Pancreas (tissue), 10 donors: Measurements from ENCODE around the gene COPZ1. TPM values are rescaled to one million over a fixed set of nuclear protein-coding genes. Genes with fewer than 3 reads are reported as not detected.
"Not testable (repeated sequence)": the region's sequence is repeated elsewhere in the genome, so short reads cannot be mapped to it uniquely, and the experiment has no call there.

Experiments used
- ATAC-seq, 4 donors: fragments of 200-7000 bp; cut with Tn5 transposase; one replicate each; pipeline versions ENCODE4 v1.8.0 to v1.9.1; 2020; ENCODE audit warnings: mild to moderate bottlenecking in 4 of 4, moderate library complexity in 4 of 4
- DNase-seq, 6 donors: peaks; one replicate each; pipeline ENCODE4 v3.0.0-alpha.2; 2020
- FAIRE-seq: peaks from 2 replicates; lab custom pipeline; 2012; peaks lifted over from hg19 to GRCh38; lab: Jason Lieb, UNC
- H3K27ac ChIP-seq, 4 donors: fragments of 200-600 bp; sonication (generic); 1 replicate in 3 of 4; 2 replicates in 1 of 4; pipeline versions ENCODE4 v1.5.0 to v1.8.0; 2020
- H3K27me3 ChIP-seq, 4 donors: fragments of 200-600 bp; one replicate each; pipeline ENCODE4 v1.8.0; 2021
- H3K36me3 ChIP-seq, 3 donors: fragments of 200-600 bp; sonication (generic) in 1 of 3; one replicate each; pipeline versions ENCODE4 v1.5.0 to v1.8.0; 2020 to 2021
- H3K4me1 ChIP-seq, 3 donors: fragments of 200-600 bp; one replicate each; pipeline ENCODE4 v1.8.0; 2021
- H3K4me3 ChIP-seq, 4 donors: fragments of 200-600 bp; sonication (generic) in 2 of 4; one replicate each; pipeline versions ENCODE4 v1.5.0 to v1.8.0; 2020 to 2021
- H3K9me3 ChIP-seq, 4 donors: fragments of 200-600 bp; one replicate each; pipeline ENCODE4 v1.8.0; 2021
- WGBS, 2 donors: extraction: QIAGEN DNeasy Blood & Tissue Kit; methylation state at CpG; one replicate each; pipeline ENCODE4 v1.1.7; 2013; 5-methylcytosine and 5-hydroxymethylcytosine counted together
- intact Hi-C, 3 donors: fragments of 100-400 bp; cut with DNase I; formaldehyde crosslinking; loops; one replicate each; pipeline versions ENCODE4 v1.11.1 to v1.14.2; 2022
- polyA plus RNA-seq, 2 donors: library from polyadenylated mRNA; stranded (reverse); fragments of 200-250 nt; gene quantifications; one replicate each; pipeline ENCODE4 v1.2.3, GENCODE V29; 2013
- total RNA-seq, 6 donors: library from RNA; stranded (reverse); fragmentation: NEBNext Ultra II Directional in 4 of 6; extraction: Animal tissue kit (Norgen Biotek cat#: 25700) in 4 of 6; gene quantifications; one replicate each; pipeline versions ENCODE4 v1.2.1 to v1.2.4, GENCODE V29; 2021 to 2023
- TF ChIP-seq, protein P1 (sequence below), 4 donors: fragments of 200-600 bp; sonication (generic) in 3 of 4; IDR thresholded peaks; one replicate each; pipeline versions ENCODE4 v1.5.0 to v1.8.0; 2021; ENCODE audit warnings: antibody characterized with exemption in 4 of 4
- donor health status: healthy with polysubstance abuse.
- donor health status: DM: no; HTN: no; CAD: no; lungs with moderate emphysema.
- donor health status: DM: no; HTN: no; CAD: no.
- donor health status: control.
- donor health status: control.
- donor health status: Bipolar disorder and iron deficiency.
- donor health status: DM: yes; HTN: yes; CAD: no.
- donor health status: DM: no; HTN: no; CAD: no.
- donor health status: DM: no; HTN: no; CAD: no.
- donor health status: DM: yes; HTN: yes; CAD: no.

The COPZ1 gene
- total and polyA plus RNA-seq, 8 donors, result 44.6 to 115 (median 106) TPM

DNA sequence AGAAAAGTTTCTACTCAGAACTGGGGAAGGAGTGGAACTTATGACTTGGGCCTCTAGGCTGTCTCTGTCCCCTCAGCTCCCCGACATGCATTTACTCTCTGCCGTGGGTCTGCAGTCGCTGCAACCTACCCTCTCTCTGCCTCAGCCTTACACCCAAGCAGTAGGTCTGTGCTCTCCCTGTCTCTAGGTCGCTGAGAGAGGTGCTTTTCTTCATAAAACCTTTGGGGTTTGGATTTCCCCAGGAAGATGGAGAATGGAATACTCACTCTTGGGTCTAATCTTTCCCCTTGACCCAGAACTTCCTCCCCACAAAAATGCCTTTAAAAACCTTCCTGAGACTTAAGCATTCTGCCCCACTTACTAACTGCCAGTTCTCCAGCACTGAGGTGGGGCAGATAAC lies 26.4 kb downstream of the COPZ1 start:
- Histone ChIP-seq H3K27me3 (no peaks in the 10 kb centered on the region), H3K9me3 (no peaks in the 10 kb centered on the region), H3K36me3 (peaks cover 0 to 47% (median 26%) of the 10 kb centered on the region in 3 donors), H3K27ac (peak overlapping the region in 2 of 4 donors; percentile 25 to 83), H3K4me3 (no peak overlapping the region), H3K4me1 (peaks cover 11 to 24% (median 15%) of the 10 kb centered on the region in 3 donors)
- WGBS, 2 donors, result 74 to 85% methylated on average over 4 of the region's 4 CpGs
- intact Hi-C loops, result loop anchor here in 1 of 3 donors (10.0 kb wide), 1 partner anchor 47 kb away; the partner anchor contains the start of gene NFE2
- TF ChIP-seq, protein P1, sequence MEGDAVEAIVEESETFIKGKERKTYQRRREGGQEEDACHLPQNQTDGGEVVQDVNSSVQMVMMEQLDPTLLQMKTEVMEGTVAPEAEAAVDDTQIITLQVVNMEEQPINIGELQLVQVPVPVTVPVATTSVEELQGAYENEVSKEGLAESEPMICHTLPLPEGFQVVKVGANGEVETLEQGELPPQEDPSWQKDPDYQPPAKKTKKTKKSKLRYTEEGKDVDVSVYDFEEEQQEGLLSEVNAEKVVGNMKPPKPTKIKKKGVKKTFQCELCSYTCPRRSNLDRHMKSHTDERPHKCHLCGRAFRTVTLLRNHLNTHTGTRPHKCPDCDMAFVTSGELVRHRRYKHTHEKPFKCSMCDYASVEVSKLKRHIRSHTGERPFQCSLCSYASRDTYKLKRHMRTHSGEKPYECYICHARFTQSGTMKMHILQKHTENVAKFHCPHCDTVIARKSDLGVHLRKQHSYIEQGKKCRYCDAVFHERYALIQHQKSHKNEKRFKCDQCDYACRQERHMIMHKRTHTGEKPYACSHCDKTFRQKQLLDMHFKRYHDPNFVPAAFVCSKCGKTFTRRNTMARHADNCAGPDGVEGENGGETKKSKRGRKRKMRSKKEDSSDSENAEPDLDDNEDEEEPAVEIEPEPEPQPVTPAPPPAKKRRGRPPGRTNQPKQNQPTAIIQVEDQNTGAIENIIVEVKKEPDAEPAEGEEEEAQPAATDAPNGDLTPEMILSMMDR (IDR thresholded peaks at IDR 0.05), result no peak
- FAIRE-seq (no peak), ATAC-seq (no peak), DNase-seq (no peak)

GRCh38 chr12:54352022-54352531 lies 27.1 kb downstream of the COPZ1 start:
- WGBS, 2 donors, result 11 to 17% methylated on average over 21 of the region's 21 CpGs
- H3K27ac ChIP-seq, result peak overlapping the region; percentile 58 to 85 (median 74)
- H3K27me3 ChIP-seq, result no peaks in the 10 kb centered on the region
- H3K36me3 ChIP-seq, result peaks cover 0 to 41% (median 26%) of the 10 kb centered on the region in 3 donors
- no peak overlapping the region for H3K4me3 ChIP-seq
- peak; percentile 39 to 78 (median 66) for ATAC-seq
- peaks cover 11 to 27% (median 15%) of the 10 kb centered on the region in 3 donors for H3K4me1 ChIP-seq
- intact Hi-C loops, result loop anchor here in 1 of 3 donors (10.0 kb wide), 1 partner anchor 47 kb away; the partner anchor contains the start of gene NFE2
- DNase-seq, result peak; percentile 70 to 84 (median 80)
- TF ChIP-seq, protein P1 (IDR thresholded peaks at IDR 0.05), result no peak
- no peak for FAIRE-seq
- H3K9me3 ChIP-seq, result no peaks in the 10 kb centered on the region

DNA sequence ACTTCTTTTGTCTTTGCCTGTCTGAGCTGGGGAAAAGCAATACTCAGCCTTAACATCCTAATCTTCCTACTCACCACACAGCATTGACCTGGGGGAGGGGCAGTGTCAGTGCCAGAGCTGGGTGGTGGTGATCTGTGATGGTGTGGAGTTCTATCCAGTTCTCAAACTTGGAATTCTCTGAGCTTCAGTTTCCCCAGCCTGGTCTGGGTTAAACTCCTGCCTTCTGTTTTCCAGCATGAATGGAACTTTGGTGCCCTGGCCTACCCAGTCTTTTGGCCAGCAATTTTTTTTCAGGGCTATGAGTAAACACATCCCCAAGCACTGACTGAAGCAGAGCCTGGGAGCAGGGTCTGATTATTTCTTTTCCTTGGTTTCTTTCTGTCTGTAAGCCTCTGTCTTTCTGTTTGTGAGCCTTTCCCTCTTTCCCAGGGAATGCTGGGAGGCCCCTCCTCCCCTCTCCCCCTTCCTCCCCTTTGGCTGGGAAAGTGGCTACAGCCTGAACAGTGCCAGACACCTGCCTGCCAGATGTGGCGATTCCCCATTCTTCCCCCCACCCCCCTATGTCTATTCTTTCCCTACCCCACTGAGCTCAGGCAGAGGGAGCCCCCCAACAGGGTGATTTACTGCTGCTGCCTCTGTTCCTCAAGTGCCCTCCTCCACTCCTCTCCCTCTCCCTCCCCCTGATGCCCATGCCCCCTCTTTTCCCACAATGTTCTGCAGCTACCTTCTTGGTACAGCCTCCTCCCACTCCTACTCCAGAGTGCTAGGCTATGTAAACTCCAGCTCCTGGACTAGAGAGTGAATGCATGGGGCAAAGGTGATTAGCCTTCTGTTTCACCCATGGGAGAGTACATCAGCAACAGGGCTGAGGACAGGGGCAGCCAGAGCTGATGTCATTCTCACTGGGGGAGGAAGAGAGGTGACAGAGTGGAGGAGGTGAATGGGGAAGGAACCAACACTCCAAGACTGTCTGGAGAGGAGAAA lies 28.3 kb downstream of the COPZ1 start:
- Histone ChIP-seq H3K4me3 (no peak overlapping the region), H3K4me1 (peaks cover 11 to 32% (median 15%) of the 10 kb centered on the region in 3 donors), H3K36me3 (peaks cover 0 to 29% (median 23%) of the 10 kb centered on the region in 3 donors), H3K9me3 (no peaks in the 10 kb centered on the region), H3K27me3 (no peaks in the 10 kb centered on the region), H3K27ac (peak overlapping the region; percentile 58 to 85 (median 74))
- DNase-seq (peak; percentile 58 to 83 (median 69)), FAIRE-seq (no peak), ATAC-seq (peak; percentile 78 to 85 (median 80))
- TF ChIP-seq, protein P1 (IDR thresholded peaks at IDR 0.05), result no peak
- WGBS, 2 donors, result 0 to 25% methylated on average over 1 of the region's 1 CpG
- intact Hi-C loops, result loop anchor here in 1 of 3 donors (10.0 kb wide), 1 partner anchor 48 kb away; the partner anchor contains the start of gene NFE2

DNA sequence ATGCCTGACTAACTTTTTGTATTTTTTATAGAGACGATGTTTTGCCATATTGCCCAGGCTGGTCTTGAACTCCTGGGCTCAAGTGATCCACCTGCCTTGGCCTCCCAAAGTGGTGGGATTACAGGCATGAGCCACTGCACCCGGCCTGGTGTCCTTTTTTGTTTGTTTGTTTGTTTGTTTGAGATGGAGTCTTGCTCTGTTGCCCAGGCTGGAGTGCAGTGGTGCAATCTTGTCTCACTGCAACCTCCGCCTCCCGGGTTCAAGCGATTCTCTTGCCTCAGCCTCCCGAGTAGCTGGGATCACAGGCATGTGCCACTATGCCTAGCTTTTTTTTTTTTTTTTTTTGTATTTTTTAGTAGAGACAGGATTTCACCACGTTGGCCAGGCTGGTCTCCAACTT lies 29.3 kb downstream of the COPZ1 start:
- ATAC-seq, H3K9me3 ChIP-seq, H3K27me3 ChIP-seq, FAIRE-seq, DNase-seq: not testable (repeated sequence)
- Histone ChIP-seq H3K36me3 (peaks cover 0 to 19% (median 12%) of the 10 kb centered on the region in 3 donors), H3K4me3 (peak overlapping the region in 1 of 4 donors; percentile 7), H3K27ac (peak overlapping the region; percentile 58 to 85 (median 74)), H3K4me1 (peaks cover 11 to 32% (median 15%) of the 10 kb centered on the region in 3 donors)
- intact Hi-C loops, result loop anchor here in 1 of 3 donors (10.0 kb wide), 1 partner anchor 49 kb away; the partner anchor contains the start of gene NFE2
- WGBS, 2 donors, result 73 to 82% methylated on average over 7 of the region's 7 CpGs
